Measurements from ENCODE around the gene MNX1.

MNX1 gene

DNA sequence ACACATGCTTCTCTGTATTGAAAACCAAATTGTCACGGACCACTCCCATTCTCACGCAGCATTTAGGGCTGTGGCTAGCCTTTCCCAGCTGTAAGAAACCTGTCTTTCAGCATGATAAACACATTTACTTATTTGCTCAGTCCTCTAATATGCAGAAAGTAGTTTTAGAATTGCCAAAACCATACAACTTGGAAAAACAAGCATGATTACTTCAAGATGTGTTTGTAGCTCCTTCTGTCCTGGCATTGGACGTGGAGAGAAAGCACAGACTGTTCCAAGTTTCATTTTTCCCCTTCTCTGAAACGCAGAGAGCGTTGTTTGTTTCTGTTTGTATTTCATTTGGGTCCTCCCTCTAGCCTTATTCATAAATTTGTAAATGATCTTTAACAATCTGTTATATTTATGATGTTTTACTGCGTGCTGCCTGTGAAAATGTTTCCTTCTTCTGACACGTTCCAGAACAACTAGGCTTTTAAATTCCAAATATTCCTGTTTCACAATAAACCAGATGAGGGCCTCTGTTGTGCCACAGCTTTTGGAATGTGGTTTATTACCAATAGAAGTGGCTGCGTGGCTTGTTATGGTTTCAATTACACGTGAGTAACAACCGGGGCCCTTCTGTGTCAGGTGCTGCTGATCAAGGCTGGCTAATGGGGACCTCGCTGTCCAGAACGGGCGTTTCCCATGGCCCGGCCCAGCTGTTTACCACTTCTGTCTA, 26.1 kb downstream of the MNX1 start:
- TF ChIP-seq, protein P1, sequence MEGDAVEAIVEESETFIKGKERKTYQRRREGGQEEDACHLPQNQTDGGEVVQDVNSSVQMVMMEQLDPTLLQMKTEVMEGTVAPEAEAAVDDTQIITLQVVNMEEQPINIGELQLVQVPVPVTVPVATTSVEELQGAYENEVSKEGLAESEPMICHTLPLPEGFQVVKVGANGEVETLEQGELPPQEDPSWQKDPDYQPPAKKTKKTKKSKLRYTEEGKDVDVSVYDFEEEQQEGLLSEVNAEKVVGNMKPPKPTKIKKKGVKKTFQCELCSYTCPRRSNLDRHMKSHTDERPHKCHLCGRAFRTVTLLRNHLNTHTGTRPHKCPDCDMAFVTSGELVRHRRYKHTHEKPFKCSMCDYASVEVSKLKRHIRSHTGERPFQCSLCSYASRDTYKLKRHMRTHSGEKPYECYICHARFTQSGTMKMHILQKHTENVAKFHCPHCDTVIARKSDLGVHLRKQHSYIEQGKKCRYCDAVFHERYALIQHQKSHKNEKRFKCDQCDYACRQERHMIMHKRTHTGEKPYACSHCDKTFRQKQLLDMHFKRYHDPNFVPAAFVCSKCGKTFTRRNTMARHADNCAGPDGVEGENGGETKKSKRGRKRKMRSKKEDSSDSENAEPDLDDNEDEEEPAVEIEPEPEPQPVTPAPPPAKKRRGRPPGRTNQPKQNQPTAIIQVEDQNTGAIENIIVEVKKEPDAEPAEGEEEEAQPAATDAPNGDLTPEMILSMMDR (conservative IDR thresholded peaks at IDR 0.05): no peak; the same call in 1 of the 2 replicates
- TF ChIP-seq ZFX (IDR thresholded peaks at IDR 0.05): no peak
- H3K27ac ChIP-seq: no peak overlapping the region

DNA sequence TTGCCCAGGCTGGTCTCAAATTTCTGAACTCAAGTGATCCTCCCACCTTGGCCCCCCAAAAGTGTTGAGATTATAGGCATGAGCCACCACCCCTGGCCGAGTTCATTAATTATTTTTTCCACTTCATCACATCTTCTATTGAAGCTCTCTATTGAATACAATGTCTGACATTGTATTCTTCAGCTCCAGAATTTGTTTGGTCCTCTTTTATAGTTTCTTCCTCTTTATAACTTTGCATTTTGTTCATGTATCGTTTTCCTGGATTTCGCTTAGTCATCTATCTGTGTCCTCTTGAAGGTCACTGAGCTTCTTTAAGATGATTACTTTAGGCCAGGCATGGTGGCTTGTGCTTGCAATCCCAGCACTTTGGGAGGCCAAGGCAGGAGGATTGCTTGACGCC, 30.8 kb downstream of the MNX1 start:
- no peak for TF ChIP-seq ZFX (IDR thresholded peaks at IDR 0.05)
- TF ChIP-seq, protein P1 (conservative IDR thresholded peaks at IDR 0.05): no peak
- H3K27ac ChIP-seq: no peak overlapping the region

DNA sequence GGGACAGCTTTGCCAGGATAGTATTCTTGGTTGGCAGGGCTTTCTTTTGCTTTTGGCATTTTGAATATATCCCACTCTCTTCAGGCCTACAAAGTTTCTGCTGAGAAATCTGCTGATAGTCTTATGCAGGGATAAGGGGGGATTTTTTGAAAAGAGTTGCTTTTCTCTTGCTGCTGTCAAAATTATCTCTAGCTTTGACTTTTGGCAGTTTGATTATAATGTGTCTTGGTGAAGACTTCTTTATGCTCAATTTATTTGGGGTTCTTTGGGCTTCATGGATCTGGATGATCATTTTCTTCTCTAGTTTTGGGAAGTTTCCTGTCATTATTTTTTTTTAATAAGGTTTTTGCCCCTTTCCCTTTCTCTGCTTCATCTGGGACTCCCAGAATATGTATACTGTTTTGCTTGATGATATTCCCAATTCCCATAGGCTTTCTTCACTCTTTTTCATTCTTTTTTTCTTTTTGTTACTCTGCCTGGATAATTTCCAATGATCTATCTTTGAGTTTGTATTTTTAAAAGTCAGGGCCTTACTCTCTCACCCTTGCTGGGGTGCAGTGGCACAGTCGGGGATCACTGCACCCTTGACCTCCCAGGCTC, 31.4 kb downstream of the MNX1 start:
- TF ChIP-seq ZFX (IDR thresholded peaks at IDR 0.05): no peak
- TF ChIP-seq, protein P1 (conservative IDR thresholded peaks at IDR 0.05): no peak
- no peak overlapping the region for H3K27ac ChIP-seq

DNA sequence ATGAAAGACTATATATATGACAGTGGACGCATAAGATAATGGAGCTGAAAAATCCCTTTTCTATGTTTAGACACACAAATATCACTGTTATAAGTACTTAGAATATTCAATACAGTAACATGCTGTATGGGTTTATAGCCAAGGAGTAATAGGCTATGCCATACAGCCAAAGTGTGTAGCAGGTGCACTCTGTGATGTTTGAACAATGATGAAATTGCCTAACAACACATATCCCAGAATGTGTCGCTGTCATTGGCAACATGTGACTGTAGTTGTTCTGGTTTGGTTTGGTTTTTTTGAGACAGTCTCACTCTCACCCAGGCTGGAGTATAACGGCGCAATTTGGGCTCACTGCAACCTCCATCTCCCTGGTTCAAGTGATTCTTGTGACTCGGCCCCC, 34.8 kb downstream of the MNX1 start:
- TF ChIP-seq, protein P1 (conservative IDR thresholded peaks at IDR 0.05): no peak
- TF ChIP-seq ZFX (IDR thresholded peaks at IDR 0.05): no peak
- no peak overlapping the region for H3K27ac ChIP-seq

DNA sequence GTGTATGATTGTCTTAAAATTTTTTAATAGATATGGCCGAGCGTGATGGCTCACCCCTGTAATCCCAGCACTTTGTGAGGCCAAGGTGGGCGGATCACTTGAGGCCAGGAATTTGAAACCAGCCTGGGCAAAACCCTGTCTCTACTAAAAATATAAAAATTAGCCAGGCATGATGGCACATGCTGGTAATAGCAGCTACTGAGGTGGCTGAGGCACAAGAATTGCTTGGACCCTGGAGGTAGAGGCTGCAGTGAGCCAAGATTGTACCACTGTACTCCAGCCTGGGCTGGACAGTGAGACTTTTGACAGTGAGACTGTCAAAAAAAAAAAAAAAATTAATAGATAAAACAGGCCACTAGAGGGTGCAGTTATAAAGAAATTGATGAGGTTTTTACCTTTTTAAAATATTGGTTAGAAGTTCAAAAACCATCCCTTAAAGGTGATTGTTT, 40.5 kb downstream of the MNX1 start:
- no peak overlapping the region for H3K27ac ChIP-seq
- TF ChIP-seq, protein P1 (conservative IDR thresholded peaks at IDR 0.05): peak; percentile 68
- TF ChIP-seq ZFX (IDR thresholded peaks at IDR 0.05): no peak

DNA sequence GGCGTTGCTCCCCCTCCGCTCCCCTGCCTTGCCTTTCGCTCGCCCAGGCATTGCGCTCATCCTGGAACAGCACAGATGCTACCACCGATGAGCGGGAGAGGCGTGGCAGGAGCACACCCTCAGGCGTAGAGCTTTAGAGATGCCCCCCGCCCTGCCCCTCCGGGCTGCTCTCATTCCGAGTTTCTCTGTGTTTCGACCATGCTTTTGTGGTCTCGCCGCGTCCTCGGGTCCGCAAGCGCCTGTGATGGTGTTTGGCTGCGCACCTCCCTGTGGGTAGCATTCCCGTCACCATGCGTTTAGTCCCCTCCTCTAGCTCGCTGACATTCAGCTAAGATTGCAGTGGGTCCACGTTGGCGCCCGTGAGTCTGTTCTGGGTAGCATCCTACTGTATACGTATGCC, 42.3 kb downstream of the MNX1 start:
- no peak for TF ChIP-seq ZFX (IDR thresholded peaks at IDR 0.05)
- TF ChIP-seq, protein P1 (conservative IDR thresholded peaks at IDR 0.05): no peak
- H3K27ac ChIP-seq: no peak overlapping the region

DNA sequence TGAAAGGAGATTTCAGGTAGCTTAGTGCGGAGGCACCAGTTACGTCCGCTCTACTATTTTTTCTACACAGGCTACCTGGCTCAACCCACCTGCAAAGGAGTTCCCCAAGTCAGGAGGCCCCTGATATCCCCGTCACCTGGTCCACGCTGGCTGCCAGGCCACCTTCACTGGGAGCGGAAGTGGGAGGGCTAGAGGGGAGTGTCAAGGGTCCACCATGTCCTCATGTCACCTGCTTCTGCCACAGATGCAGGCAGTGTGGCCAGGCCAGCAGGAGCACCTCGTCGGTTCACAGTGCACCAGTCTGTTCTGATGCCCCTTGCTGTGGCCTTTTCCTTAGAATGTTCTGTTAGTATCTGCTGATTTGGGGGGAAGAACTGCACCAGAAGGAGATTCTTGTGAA, 44.1 kb downstream of the MNX1 start:
- H3K27ac ChIP-seq: no peak overlapping the region
- TF ChIP-seq, protein P1 (conservative IDR thresholded peaks at IDR 0.05): no peak
- TF ChIP-seq ZFX (IDR thresholded peaks at IDR 0.05): no peak
